Cerebellar nuclear complex (tissue), 1 donor: Measurements from ENCODE around the gene MYLK2.

ENCODE experiments used
- DNase-seq, 2 experiments: peaks; one replicate each; lab custom pipeline; 2025; lab: John Stamatoyannopoulos, UW

The MYLK2 gene

GRCh38 chr20:31856516-31856915 lies 37.4 kb downstream of the MYLK2 start:
- DNase-seq = no peak

DNA sequence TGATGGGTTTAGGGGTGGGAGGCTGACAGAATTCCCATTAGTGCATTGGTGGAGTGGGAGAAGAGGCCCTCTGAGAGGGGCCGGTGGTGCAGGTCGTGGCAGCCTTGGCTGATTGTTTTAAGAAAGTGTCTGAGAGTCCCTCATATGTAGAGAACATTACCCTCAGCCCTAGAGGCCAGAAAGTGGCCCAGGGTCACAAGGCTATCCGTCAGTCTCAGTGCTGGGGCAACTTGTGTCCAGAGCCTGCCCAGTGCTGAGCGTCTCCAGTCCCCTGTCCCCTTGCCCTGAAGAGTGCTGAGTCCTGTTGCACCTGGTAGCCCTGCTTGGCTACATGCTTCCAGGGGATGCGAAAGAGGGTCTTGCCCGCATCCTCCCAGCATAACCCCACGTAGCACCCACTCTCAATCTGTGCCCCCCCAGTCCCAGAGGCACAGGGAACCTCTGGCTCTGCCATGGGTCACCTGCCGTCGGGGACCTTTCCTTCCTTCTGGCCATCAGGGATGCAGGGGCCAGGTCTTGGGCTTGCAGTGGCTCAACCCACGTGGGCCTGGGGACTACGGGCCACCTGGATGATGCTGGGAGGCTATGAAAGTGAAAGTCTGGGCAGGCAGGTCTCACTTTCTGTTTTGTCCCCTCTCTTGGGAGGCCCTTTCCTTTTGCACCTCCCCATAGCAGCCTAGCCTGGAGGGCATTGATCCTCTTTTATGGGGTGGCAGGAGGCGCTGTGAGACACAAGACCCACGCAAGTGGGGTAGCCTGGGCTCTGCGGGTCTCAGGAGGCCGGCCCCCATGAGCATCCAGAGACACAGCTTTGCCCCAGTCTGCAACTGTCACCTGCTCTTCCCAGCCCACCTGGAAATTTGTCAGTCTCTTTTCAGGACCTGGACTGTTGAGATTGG lies 39.0 kb downstream of the MYLK2 start:
- no peak for DNase-seq

- no peak for DNase-seq
Measured at GRCh38 chr20:31858760-31859083, 39.6 kb downstream of the MYLK2 start.

- no peak for DNase-seq
Measured at GRCh38 chr20:31859266-31859997, 40.3 kb downstream of the MYLK2 start.

DNA sequence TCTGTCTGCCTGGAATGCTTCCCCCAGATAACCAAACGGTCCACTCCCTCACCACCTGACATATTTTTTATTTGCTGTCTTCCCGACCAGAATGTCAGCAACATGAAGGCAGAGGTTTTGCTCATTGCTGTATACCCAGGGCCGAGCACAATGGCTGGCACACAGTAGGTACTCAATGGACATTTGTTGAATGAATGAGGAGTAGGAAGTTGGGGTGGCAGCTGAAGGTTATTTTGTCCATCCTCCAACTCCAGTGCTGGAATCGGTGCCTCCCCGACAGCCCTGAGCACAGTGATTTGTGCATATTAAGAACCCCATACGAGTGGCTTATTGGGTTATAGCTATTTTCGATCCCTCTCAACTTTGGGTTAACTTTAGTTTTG lies 40.8 kb downstream of the MYLK2 start:
- no peak for DNase-seq

DNA sequence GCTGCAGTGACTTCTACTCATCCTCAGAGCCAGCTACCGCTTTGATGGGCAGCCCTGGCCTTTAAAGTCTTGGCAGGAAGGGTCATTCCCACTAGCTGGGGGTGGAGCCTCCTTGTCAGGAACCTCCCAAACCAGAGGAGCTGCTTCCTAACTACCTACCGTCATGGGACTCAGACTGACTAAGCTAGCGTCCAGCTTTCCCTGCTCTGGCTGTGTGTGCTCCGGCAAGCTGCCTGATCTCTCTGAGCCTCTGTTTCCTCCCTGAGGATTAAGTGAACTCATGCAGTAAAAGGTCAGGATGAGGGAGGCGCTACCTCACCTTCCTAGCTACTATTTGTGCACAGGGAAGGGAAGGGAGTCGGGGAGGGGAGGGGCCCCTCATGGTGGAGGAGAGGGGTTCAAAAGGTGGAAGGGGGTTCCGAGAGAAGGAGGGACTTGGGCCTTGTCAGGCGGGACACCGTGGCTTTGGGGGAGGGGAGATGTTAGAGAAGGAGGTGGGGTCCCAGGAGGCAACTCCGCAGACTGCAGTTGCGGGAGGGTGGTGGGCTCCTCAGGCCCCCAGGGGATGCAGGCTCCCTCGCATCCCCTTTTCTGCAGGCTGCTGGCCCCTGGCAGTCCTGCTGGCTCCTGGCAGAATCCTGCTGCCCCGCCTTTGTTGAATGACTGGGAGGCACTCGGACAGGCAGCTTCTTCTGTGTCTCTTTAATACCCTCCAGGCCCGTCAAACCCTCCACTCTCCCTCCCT lies 41.4 kb downstream of the MYLK2 start:
- DNase-seq = no peak

GRCh38 chr20:31861135-31861384 lies 41.9 kb downstream of the MYLK2 start:
- no peak for DNase-seq

- no peak for DNase-seq
Measured at GRCh38 chr20:31861385-31862156, 42.4 kb downstream of the MYLK2 start.

DNA sequence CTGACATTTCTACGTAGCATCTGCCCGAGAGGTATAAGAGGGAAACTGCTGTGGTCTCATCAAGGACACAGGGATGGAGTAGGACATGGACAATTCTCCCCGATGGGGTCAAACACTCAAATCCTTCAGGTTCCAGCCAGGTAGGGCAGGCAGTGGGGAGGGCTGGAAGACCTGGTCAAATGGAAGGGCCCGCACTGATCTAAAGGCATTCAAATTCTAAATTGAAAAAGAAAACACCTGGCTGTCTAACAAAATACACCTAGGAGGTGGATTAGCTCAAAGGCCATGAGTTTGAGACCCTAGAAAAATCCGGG lies 43.0 kb downstream of the MYLK2 start:
- no peak for DNase-seq

- DNase-seq = no peak
Measured at GRCh38 chr20:31862506-31862905, 43.4 kb downstream of the MYLK2 start.

- DNase-seq = no peak
Measured at GRCh38 chr20:31863296-31864085, 44.3 kb downstream of the MYLK2 start.

DNA sequence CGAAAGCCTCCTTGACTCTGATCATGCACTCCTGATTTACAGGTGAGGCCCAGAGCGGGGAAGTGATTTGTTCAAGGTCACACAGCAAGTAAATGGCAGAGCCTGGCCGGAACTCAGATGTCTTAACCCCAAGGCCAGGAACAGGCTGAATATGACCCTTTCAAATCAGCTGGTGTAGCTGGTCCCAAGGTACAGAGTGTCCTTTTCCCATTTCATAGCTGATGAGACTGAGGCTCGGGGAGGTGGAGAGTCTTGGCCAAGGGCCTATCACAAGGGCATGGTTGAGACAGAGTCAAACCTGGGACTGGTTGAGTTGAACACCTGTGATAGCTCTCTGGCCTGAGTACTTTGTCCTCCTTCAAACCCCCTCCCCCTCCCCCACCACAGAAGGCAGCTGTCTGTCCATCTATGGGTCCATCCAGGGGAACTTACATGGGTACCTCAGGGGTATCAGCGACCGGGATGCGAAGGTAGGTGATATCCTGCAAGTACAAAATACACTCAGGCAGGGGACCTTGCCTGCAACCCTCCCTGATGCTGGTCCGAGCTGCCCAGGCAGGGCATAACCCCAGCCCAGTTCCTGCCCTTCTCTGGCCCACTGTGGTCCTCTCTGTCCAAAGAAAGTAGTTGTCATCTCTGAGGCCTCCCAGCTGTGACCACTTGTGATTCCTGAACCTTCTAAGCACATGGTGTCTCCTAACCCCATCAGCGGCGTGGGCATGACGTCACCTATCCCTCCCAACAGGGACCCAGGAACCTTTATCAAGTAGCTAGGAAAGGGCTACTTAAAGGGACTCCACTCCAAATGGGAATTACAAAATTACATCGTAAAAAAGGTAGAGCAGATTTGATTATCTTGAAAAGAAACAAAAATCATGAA lies 45.6 kb downstream of the MYLK2 start:
- no peak for DNase-seq

GRCh38 chr20:31866221-31866620 lies 47.1 kb downstream of the MYLK2 start:
- DNase-seq = no peak

- DNase-seq = no peak
Measured at GRCh38 chr20:31868853-31869672, 49.9 kb downstream of the MYLK2 start.

DNA sequence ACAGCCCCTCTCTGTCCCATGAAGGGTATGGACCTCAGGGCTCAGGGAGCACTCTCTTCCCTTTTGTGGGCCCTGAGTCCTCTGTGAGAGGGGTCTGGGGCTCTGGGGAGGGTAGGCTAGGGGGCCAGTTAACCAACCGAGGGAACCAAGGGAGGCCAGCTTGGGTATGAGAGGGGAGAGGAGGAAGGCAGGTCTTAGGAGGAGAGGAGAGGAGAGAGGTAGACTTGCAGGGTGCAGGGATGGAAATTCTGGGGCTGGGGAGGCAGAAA lies 50.5 kb downstream of the MYLK2 start:
- DNase-seq = no peak

DNA sequence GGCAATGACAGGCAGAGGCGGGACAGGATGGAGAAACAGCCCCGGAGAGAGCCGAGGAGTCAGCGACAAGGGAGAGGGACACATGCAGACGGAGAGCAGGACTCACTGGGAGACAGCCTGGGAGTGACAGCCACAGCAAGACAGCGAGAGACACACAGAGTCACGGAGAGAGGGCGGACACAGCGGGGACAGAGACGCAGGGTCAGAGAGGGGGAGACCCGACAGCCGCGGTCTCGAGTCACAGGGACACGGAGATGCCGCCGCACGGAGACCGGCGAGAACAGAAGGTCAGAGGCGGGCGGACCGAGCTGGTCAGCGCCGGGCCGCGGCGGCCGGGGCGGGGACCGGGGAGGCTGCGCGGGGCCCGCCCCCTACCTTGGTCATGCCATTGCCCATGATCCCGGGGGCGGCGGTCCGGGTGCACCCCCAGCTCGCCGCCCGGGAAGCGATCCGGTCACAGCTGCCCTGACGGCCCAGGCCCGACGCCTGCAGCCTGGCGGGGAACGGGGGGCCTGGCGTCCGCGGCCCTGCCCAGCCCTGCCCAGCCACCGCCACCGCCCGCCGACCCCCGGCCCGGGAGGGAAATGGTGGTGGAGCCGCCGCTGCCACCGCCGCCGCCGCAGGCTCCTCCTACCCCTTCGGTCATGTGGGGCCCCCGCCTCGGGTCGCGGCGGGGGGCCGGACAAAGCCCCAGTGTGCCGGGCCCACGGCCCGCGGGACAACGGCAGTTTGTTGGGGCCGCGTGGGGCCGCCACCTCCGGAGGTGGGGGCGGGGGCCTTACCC lies 51.0 kb downstream of the MYLK2 start, which contains the start of the genes DUSP15 and TTLL9:
TSS of gene DUSP15 (minus strand) at position 586 of the 784 bp plus-strand sequence. CDS start at position 396, 190 bp downstream.
TSS of gene TTLL9 (plus strand) at position 693 of the 784 bp plus-strand sequence. CDS start 493 bp downstream, outside the sequence.
- no peak for DNase-seq

DNA sequence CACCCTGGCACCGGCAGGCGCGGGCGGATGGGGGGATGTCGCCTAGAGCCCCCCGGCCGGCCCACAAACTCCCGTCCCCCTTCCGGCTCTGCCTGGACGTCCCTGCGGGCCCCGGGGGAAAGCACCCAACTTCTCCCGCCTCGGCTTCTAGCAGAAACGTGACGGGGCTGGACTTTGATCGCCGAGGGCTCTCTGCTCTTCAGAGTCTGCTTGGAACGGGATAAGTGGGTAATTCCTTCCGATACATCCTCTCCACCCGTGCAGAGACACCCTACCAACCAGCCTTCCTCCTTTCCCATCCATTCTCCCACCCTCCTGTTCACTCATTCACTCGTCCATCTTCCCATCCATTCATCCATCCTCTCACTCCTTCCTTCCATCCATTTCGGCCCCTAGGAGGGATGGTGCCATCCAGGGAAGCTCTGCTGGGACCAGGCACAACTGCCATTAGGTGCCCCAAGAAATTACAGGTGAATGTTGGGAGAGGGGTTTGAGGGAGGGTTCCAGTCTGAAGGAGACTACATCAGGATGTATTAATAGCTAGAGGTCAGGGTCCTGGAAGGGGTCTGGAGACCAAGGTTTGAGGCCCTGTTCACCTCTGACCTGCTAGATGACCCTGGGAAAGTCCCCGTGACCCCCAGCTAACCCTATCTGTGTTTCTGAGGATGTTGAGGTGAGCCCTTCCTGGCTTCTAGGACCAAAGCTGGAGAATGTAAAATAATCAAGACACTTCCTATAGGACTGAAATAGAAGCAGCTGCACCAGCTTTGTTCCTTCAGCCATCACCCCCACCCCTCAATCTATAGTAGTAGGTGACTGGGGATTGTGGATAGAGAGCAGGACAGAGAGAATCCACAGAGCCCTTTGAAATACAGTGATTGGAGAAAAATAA lies 51.8 kb downstream of the MYLK2 start:
- no peak for DNase-seq

DNA sequence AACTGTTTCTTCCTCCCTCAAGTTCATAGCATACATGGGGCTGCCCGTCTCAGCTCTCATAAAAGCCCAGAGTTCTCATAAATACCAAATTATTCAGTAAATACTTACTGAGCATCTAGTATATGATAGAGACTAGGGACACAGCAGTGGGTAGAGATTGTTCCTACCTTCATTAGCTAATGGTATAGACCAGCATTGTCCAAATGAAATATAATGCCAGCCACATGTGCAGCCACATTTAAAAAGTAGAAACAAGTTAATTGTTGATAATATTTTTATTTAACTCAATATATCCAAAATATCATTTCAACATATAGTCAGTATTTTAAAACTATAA lies 52.4 kb downstream of the MYLK2 start:
- no peak for DNase-seq
